HG02885 (cell line): Measurements from ENCODE around the gene PPP1R12A.

Source experiments
- ATAC-seq: cut with Tn5 transposase; IDR thresholded peaks from one replicate; pipeline ENCODE4 v1.9.1; 2021; ENCODE audit warnings: mild to moderate bottlenecking; ENCODE audit not compliant: unreplicated experiment, poor library complexity

PPP1R12A gene

GRCh38 chr12:79776111-79776510 lies 158.8 kb downstream of the PPP1R12A start:
- ATAC-seq = no peak

- ATAC-seq = no peak
Observed at GRCh38 chr12:79775355-79776027, 159.4 kb downstream of the PPP1R12A start.

- ATAC-seq = no peak
Observed at GRCh38 chr12:79773896-79774295, 161.0 kb downstream of the PPP1R12A start.

GRCh38 chr12:79769860-79770485 lies 164.9 kb downstream of the PPP1R12A start:
- no peak for ATAC-seq

GRCh38 chr12:79769189-79769859 lies 165.6 kb downstream of the PPP1R12A start:
- no peak for ATAC-seq

GRCh38 chr12:79766705-79767464 lies 168.0 kb downstream of the PPP1R12A start:
- no peak for ATAC-seq

- ATAC-seq = no peak
Observed at GRCh38 chr12:79765157-79765556, 169.7 kb downstream of the PPP1R12A start.

GRCh38 chr12:79764641-79765040 lies 170.3 kb downstream of the PPP1R12A start:
- ATAC-seq = no peak

GRCh38 chr12:79763766-79764452 lies 171.0 kb downstream of the PPP1R12A start:
- no peak for ATAC-seq

- no peak for ATAC-seq
Observed at GRCh38 chr12:79761341-79761740, 173.6 kb downstream of the PPP1R12A start.

GRCh38 chr12:79747274-79747673 lies 187.6 kb downstream of the PPP1R12A start:
- ATAC-seq = no peak

- peak; percentile 91 for ATAC-seq
Observed at GRCh38 chr12:79737875-79738718, 196.8 kb downstream of the PPP1R12A start.

GRCh38 chr12:79732638-79733037 lies 202.3 kb downstream of the PPP1R12A start:
- ATAC-seq = no peak

- no peak for ATAC-seq
Observed at GRCh38 chr12:79725987-79726386, 208.9 kb downstream of the PPP1R12A start.
